Inferior parietal cortex (tissue), 1 donor: ENCODE results near the gene FMNL2.

Source experiments
- DNase-seq: peaks from one replicate; pipeline ENCODE4 v3.0.0-alpha.2; 2016; ENCODE audit errors: extremely low spot score

Gene FMNL2

DNA sequence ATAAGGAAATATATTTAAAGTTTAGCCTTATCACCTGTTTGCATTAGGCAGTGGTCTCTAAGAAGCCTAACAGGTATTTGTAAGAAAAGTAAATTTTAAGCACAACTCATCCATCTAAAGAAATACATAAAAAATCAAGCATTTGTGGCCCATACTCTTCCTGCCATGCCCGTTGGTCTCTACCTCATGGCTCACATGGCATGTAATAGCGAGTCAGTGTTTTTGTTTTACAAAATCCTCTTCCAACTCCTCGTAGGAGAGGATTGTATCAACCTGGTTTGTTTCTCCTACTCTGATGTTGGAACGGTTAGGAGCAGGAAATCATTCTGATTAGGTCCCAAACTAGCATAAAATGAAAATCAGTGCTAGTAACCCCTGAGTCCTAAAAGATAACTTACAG is 91.8 kb downstream of the FMNL2 start:
- DNase-seq: no peak

DNA sequence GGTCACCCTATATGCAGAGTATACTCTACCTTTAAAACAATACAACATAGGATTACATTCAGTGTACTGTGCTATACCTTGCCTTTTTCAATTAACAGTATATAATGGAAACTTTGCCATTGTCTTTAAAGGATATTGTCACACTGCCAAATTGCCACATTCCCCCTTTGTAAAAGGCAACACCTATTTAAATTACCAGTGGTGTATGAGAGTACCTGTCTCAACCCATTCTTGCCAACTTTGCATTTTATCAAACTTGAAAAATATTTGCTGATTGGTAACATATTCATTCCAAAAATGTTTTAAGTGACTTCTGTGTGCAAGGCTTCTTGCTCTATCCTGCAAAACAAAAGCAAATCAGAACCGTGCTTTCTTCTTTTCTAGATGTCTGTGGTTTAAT is 92.9 kb downstream of the FMNL2 start:
- DNase-seq: no peak

DNA sequence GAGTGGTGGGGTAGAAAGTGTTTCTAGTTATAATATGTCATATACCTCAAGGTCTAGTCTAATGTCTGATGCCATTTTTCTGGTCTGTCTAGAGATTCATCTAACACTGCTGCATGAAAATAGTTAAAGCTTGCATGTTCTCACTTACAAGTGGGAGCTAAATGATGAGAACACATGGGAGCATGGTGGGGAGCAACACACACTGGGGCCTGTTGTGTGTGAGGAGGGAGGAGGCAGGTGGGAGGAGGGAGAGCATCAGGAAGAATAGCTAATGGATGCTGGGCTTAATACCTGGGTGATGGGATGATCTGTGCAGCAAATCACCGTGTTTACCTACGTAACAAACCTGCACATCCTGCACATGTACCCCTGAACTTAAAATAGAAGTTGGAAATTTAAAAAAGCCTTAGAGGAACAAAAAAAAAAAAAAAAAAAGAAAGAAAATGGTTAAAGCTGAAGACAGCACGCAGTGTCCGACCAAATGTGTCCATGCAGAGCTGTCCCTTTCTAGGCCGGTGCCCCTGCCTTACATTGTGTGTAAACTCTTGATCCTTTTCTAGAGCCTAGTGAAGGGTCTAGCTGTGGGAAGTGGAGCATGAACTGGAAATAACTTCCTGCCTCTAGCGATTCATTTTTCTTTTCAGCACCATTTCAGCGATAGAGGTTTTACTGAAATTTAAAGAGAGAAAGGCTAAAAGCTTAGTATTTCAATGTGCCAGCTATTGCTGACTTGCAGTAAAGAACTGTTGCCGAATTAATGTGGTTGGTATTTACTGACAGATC is 94.0 kb downstream of the FMNL2 start:
- DNase-seq: no peak

DNA sequence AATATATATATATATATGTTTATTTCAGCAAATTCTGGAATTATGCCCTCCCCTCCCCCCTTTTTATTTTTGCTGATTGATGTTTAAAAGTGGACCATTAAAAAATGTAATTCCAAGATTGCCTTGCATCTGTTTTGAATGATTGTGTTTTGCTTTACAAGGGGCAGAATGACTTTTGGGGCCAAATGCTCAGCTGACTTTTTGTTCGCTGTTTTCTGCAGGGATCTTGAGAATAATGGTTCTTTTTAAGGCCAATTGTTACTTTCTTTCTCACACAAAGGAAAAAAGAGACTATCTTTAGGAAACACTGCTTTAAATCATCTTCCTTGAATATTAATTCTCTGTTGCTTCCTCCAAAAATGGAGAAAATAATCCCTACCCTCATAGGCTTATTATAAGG is 95.9 kb downstream of the FMNL2 start:
- DNase-seq: no peak

DNA sequence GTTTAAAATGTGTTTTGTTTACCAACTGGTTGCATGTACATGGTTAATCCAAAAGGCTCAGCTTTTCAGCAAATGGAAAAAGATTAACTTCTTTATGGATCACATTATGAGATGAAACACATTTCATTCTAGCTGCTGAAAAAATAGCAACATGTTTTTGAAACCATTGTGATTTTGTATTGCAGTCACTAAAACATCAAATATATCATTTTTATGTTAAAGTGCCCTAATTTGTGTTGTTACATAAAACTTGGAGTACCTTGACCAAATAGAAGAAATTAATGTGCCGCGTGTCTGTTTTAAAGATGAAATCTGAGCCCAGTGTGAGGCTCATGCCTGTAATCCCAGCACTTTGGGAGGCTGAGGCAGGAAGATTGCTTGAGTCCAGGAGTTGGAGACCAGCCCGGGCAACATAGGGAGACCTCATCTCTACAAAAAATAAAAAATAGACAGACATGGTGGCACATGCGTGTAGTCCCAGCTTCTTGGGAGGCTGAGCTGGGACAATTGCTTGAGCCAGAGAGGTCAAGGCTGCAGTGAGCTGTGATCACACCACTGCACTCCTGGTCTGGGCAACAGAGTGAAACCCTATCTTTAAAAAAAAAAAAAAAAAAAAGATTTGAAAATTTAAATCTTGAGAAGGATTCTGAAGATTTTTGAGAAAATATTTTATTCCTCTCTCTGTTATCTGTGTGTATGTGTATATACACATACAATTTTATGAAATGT is 96.6 kb downstream of the FMNL2 start:
- DNase-seq: no peak

DNA sequence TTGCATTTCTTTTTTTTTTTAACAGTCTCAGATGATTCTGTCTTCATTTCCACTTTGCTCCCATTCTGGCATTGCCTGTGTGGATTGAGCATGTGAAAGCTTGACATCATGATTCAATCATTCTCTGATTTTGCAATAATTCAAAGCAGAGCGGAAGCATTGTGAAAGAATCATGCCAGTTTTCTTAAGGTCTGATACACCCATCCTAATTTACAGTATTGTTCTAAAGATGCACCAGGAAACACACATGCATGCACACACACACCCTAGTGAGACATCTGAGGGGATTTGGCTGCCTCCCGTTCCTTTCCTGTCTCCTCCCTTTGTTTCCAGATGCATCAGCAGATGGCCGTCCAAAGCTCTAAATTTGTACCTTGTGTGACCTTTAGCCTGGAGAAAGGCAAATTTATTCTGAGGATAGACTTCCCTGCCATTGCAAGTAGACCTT is 97.3 kb downstream of the FMNL2 start:
- DNase-seq: no peak

DNA sequence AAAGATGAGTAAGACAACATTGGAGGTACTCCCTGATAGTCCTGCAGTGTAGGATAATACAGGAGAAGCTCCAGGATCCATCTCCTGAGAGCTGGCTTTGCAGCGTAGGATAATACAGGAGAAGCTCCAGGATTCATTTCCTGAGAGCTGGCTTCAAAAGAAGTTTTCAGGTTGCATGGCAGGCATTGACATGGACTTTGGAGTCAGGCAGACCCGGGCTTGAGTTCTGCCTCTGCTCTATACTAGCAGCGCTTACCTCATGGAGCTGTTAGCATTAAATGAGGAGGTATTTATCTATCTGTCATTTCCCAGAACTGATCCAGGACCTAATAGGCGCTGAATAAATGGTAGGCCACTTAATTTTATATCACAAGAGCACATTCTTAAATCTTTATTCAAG is 97.8 kb downstream of the FMNL2 start:
- no peak for DNase-seq

DNA sequence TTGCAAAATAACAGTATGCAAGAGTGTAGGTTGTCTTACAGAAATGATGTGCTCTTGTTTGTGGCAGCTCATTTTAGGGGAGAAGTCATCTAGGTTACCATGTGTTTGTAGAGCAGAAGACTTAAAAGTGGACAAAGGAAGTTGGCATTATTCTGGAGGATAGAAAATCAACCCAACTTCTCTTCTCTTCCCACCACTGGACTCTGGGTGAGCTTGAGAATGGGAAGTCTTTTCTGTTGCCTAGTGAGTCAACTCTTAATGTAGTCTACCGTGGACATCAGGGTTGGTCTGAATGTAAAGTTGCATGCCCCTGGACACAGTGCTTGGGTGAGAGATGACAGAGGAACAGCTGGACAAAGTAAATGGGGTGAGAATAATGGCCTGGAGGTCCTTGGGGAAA is 98.3 kb downstream of the FMNL2 start:
- DNase-seq: no peak

DNA sequence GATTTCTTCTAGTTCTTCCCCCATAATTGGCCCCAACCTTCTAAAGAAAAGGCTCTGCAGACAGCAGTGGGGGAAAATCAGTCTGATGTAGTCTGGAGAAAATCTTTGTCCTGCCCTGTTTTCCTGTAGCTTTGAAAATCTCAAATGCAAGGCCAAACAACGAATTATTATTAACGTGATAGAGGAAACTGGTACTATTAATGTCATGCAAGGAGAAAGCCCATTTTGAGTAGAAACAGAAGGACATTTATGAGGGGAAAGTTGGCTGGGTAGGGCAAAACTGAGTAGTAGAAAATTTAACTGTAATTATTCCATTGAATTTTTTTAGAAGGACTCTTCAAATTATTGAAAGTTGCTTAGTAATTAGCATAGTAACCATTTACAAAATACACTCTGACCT is 98.8 kb downstream of the FMNL2 start:
- DNase-seq: no peak

DNA sequence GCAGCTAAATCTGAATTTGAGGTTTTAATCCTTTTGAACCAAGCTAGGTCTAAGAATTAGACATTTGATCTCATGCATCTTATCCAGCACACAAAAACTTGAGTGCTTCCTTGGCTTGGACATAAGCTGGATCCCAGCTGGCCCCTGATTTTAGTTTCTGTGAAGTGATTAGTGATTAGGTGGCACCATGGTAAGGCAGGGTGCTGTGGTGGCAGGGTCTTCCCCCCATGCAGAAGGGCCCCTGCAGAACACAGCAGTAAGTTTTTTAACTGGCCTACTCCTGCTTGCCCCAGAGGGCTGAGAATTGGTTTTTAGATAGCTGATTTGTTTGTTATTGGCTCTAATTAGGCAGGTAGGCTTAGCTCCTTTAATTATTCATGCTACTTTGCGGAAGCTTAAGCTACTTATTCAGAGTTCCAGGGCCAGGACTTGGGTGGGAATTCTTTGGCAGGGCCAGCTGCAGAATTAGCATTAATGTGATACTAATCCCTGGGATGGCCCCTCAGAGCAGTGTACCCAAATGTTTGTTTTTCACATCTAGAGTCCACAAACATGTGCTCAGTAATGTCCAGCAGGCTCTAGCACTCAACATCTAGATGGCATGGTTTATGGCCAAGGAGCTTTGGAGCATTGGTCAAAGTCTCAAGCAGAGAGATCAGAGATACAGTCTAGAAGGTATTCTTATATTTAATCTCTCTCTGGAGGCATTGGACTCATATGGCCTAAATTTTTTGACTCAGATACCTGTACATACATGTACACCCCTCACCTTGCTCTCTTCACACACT is 99.6 kb downstream of the FMNL2 start:
- no peak for DNase-seq

DNA sequence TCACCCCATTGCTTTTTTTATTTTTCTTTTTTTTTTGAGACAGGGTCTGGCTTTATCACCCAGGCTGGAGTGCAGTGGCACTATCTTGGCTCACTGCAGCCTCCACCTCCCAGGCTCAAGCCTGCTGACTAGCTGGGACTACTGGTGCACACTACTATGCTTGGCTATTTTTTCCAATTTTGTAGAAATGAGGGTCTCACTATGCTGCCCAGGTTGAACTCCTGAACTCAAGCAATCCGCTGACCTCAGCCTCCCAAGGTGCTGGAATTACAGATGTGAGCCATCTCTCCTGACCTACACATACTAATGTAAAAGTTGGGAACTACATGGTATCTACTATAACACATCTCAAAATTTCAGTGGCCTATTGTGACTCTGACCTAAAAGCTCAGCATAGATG is 101.2 kb downstream of the FMNL2 start:
- no peak for DNase-seq

DNA sequence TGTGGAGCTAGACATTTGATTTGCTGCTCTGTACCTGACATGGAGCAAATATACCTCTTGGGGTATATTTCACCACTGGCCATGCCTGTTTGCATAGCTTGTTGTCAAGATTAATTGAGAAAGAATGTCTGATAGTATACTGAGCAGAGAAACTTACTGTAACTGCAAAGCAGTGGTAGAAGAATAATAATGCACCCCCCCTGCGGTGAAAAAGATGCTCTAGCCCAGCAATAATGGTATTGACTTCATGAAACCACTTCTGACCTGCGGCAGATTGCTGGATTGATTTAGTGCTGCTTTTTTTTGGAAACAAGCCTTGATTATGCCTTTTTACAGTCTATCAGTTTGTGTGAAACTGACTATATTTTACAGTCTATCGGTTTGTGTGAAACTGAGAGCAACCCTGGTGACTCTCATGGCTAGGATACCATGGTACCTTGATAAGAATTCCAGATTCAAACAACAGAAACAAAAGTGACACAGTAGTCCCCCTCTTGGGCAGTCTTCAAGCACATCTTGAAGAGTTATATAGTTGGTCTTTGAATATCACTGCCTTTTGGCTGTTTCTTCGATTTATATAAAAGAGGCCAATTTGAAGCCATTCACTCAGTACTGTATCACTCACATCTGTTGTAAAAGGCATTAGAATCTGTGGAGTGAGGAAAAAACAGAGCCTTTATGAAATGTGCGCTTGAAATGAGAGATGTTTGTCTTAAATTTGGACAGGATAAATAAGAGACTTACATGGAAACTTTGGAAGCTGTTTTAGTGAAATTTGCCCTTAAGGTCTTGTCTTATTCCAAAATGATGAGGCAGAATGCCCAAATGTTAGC is 102.5 kb downstream of the FMNL2 start:
- DNase-seq: no peak

DNA sequence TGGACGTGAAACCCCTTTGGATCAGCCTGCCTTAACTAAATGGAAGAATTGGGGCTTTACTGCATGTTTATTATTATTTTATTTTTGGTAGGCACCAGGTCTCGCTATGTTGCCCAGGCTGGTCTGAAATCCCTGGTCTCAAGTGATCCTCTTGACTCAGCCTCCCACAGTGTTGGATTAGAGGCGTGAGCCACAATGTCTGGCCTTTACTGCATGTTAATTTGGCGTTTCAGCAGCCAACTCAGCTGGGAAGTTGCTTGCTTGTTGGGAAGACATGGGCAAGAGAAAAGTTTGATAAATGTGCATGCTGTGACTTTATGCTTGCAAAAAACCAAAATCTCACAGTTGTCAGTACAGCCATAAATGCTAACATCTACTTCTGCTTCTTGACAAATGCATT is 105.1 kb downstream of the FMNL2 start:
- DNase-seq: no peak

DNA sequence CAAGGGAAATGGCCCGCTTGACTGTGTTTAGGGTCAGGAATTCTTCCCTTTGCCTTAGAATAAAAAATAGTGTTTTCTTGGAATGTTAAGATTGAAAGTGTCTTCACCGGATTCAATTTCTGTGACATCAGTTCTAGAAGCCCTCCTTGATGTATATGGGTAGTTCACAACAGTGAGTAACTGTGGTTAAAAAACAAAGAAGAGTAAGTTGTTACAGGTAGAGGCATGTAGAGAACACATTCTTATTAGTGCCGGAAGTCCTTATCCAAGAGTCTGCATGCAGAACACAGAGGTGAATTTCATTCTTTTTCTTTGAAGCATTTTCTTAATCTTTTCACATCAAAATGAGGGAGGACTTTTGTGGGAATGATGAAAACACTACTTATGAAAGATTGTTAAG is 105.5 kb downstream of the FMNL2 start:
- DNase-seq: no peak

DNA sequence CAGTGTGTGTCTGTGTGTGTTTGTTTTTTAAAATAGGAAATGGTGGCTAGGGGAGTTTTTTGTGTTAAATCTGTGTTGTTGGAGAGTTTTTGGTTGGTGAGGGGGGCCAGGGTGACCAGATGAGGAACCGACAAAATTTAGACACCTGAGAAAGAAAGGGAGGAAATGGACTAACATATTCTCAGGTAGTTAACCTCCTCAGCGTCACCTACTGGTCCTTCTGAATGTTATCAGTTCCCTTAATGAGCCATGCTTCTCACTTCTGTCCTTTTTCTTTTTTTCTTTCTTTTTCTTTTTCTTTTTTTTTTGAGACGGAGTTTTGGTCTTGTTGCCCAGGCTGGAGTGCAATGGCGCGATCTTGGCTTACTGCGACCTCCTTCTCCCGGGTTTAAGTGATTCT is 107.0 kb downstream of the FMNL2 start:
- no peak for DNase-seq

DNA sequence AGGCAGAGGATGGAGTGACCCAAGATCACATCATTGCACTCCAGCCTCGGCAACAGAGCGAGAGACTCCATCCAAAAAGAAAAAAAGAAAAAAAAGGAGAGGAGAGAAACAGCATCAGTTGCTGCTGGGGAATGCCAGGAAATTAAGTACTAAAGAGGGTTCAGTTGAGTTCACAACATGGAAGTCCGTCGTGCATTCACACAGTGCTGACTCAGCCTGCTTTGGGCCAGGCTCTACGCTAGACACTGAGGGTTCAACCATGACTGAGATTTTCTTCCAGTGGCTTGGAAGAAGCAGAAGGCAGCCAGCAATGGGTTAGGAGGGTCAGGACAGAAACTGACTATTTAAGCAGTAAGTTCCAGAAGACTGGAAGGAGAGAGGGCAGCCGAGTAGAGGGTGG is 108.8 kb downstream of the FMNL2 start:
- DNase-seq: no peak

DNA sequence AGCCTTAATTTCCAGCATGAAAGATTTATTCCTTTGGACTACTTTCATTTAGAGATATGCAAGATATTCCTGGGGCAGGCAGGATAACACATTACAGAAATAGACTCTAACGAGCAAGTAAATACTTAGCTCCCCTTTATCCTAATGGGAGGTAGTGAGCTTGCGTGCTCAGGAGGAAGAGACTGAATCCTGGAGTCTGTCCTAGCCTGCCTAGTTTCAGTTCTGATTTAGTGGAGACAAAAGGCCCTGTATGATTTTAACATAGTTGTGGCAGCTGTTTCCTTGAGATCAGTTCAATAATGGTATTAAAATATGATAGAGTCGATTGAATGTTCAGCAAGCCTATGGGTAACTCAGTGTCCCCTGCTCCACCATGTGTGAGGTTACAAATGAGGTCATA is 109.5 kb downstream of the FMNL2 start:
- no peak for DNase-seq

DNA sequence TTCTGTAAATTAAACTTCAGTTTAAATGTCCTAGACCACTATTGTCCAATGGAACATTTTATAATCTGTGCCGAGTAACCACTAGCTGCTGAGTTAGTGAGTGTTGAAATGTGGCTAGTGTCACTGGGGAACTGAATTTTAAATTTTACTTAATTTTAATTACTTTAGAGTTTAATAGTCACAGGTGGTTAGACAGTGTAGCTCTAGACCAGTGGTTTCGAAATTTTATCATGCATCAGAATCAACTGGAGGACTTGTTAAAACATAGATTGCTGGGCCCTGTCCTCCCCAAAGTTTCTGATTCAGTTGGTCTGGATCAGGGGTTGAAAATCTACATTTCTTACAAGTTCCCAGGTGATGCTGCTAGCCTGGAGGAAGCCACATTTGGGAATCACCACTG is 110.4 kb downstream of the FMNL2 start:
- no peak for DNase-seq

DNA sequence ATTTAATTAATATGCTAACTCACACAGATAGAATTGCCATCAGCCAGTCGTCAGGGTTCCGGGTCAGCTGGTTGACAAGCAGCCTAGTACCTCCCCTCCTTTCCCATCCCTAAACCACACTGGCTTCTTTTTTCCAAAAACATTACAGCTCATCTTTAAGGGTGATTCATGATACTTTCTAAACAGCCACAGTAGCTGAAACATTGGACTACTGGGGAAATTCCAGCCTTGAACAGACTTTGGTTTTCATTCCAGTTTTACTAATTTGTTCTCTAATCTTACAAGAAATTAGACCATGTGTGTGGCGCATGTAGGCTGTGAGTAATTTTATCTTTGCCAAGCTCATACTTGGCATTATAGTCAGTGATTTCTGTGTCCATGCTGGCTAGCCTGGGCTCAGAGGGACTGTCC is 110.8 kb downstream of the FMNL2 start:
- DNase-seq: no peak

DNA sequence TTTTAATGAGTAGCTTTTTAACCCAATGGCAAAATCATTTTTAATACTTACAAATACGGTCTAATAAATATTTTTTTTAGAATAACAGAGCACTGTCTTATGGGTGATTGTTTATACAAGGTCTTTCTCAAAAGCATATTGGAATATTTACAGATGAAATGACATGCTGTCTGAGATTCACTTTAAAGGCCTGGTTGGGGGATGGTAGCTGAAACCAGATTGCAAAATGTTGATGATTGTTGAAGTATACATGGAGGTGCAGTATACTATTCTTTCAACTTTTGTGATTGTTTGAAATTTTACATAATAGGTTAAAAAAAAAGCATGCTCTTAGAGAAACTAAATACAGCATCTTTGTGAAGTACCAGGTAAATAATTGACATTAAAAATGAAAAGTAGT is 111.2 kb downstream of the FMNL2 start:
- DNase-seq: no peak

DNA sequence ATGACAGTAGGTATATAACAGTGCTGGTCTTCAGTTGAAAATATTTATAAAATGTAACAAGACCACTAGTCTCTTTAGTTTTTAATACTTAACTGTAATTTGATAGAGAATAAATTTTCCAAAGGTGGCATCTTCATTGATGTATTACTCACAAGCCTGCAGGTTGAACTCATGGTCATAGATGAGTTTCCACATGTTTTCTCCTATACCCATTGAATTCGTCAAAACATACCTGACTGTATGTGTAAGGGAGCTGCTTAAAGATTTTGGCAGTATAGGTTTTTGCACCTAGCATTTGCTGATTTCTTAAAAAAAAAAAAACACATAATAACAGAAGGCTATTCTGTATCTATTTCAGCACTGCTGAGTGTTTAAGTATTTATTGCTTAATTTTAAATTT is 112.9 kb downstream of the FMNL2 start:
- no peak for DNase-seq

DNA sequence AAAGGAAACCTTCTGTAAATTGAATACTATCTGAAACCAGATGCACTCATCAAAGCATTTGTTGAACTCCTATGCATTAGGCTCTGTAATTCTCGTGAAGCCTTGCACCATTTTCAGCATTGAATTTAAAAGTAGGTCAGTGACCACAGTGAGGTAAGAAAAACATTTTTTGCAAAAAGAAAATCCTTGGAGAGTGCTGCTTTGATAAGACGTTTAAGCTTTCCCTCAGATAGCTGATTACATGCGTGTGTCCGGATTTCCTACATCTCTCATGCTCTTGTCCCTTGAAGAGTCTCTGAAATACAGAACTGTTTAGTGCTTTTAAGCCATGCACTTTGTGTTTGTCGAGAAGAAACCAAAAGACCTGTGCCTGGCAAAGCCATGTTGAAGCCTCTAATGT is 113.6 kb downstream of the FMNL2 start:
- DNase-seq: no peak
